A673 (cell line): ENCODE results near the gene LPO.

Experiments
- EZH2 ChIP-seq: fragments of 200-600 bp; sonication (generic); IDR thresholded peaks from 2 replicates; pipeline ENCODE4 v1.6.1; 2017; ENCODE audit warnings: borderline replicate concordance, low read depth, mild to moderate bottlenecking, mixed read lengths, antibody characterized with exemption, low read length; ENCODE audit not compliant: poor library complexity, severe bottlenecking
- TF ChIP-seq, protein P1 (sequence below): fragments of 300-800, 200-600 bp; sonication (generic); conservative IDR thresholded peaks from 2 replicates; pipeline ENCODE4 v1.5.1; 2017; ENCODE audit warnings: low read depth, mild to moderate bottlenecking, antibody characterized with exemption, low read length, moderate library complexity, mixed read lengths

DNA sequence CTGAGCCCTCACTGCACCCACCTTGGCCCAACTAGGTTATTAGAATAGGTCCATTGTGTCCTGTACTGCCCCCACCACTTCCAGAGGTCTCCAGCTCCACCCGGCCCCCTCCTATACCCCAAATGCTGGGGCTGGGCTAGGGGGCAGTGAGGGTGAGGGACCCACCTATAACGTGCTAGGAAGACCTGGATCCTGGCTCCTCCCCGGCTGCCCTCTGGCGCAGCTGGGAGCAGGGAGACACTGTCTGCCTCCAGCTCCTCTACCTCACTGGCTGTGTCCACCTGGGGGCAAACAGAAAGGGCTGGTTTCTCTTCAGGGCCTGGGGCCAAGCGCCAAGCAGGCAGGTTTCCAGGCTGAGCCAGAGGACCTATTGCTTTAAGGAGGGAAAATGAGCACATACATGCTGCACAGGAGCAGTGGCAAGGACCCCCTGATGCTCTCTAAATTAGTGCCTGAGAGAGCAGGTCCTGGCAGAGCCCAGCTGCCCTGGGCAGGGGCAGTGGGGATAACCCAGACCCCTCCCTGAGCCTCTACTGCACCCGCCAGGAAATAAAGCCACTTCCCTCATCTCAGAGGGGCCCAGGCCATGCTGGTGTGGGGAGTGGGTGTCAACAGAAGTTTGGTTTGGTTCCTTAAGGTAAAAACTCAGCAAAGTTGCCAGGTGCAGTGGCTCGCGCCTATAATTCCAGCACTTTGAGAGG, 78.0 kb downstream of the LPO start:
- no peak for TF ChIP-seq EZH2
- TF ChIP-seq, protein P1, sequence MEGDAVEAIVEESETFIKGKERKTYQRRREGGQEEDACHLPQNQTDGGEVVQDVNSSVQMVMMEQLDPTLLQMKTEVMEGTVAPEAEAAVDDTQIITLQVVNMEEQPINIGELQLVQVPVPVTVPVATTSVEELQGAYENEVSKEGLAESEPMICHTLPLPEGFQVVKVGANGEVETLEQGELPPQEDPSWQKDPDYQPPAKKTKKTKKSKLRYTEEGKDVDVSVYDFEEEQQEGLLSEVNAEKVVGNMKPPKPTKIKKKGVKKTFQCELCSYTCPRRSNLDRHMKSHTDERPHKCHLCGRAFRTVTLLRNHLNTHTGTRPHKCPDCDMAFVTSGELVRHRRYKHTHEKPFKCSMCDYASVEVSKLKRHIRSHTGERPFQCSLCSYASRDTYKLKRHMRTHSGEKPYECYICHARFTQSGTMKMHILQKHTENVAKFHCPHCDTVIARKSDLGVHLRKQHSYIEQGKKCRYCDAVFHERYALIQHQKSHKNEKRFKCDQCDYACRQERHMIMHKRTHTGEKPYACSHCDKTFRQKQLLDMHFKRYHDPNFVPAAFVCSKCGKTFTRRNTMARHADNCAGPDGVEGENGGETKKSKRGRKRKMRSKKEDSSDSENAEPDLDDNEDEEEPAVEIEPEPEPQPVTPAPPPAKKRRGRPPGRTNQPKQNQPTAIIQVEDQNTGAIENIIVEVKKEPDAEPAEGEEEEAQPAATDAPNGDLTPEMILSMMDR, result no peak
